ENCODE results near the gene SLC5A7. TPM values are rescaled to one million over a fixed set of nuclear protein-coding genes. Genes with fewer than 3 reads are reported as not detected.

SLC5A7 gene
- total RNA-seq, 2 experiments from 2014 or later, result not detected

- no peak overlapping the region for H3K27ac ChIP-seq (ENCODE audit: low read depth, low read length, poor library complexity, severe bottlenecking)
- TF ChIP-seq CTCF (conservative IDR thresholded peaks at IDR 0.05; ENCODE audit: low read length) (no peak), EZH2phosphoT487 (IDR thresholded peaks at IDR 0.05; ENCODE audit: borderline replicate concordance, low read depth, low read length) (no peak)
- H3K36me3 ChIP-seq (ENCODE audit: insufficient read depth, low read length), result no peaks in the 10 kb centered on the region
- H3K4me3 ChIP-seq (ENCODE audit: low read depth, low read length, poor library complexity, severe bottlenecking), result no peak overlapping the region
- no peak for DNase-seq (ENCODE audit: low spot score)
- BruUV-seq (replicated peaks), result no TSS peak
- H3K4me1 ChIP-seq (ENCODE audit: insufficient read depth, low read length, poor library complexity, severe bottlenecking), result no peaks in the 10 kb centered on the region
- H3K4me2 ChIP-seq (ENCODE audit: low read length), result no peak overlapping the region
- ChIA-PET POLR2A (no interaction called here), CTCF (ENCODE audit: unreplicated experiment) (no interaction called here)
- H3K9me3 ChIP-seq (ENCODE audit: low read length), result no peaks in the 10 kb centered on the region
- intact Hi-C loops (cut with micrococcal nuclease; ENCODE audit: unreplicated experiment), result no loop called here
- no peaks in the 10 kb centered on the region for H3K79me2 ChIP-seq (ENCODE audit: insufficient read depth, low read depth, low read length)
- no peaks in the 10 kb centered on the region for H4K20me1 ChIP-seq (ENCODE audit: insufficient read depth, low read length)
- no peaks in the 10 kb centered on the region for H3K9me2 ChIP-seq (ENCODE audit: insufficient read depth, low read length)
- H2AFZ ChIP-seq (ENCODE audit: low read length), result no peak overlapping the region
Observed at GRCh38 chr2:108029912-108030311, 43.6 kb downstream of the SLC5A7 start.

- Histone ChIP-seq H3K9me3 (ENCODE audit: low read length) (no peaks in the 10 kb centered on the region), H3K36me3 (ENCODE audit: insufficient read depth, low read length) (no peaks in the 10 kb centered on the region), H3K4me3 (ENCODE audit: low read depth, low read length, poor library complexity, severe bottlenecking) (no peak overlapping the region), H3K4me2 (ENCODE audit: low read length) (no peak overlapping the region), H2AFZ (ENCODE audit: low read length) (no peak overlapping the region), H4K20me1 (ENCODE audit: insufficient read depth, low read length) (no peaks in the 10 kb centered on the region), H3K4me1 (ENCODE audit: insufficient read depth, low read length, poor library complexity, severe bottlenecking) (no peaks in the 10 kb centered on the region), H3K27ac (ENCODE audit: low read depth, low read length, poor library complexity, severe bottlenecking) (no peak overlapping the region), H3K79me2 (ENCODE audit: insufficient read depth, low read depth, low read length) (no peaks in the 10 kb centered on the region), H3K9me2 (ENCODE audit: insufficient read depth, low read length) (no peaks in the 10 kb centered on the region)
- ChIA-PET CTCF (ENCODE audit: unreplicated experiment) (no interaction called here), POLR2A (no interaction called here)
- DNase-seq (ENCODE audit: low spot score), result no peak
- BruUV-seq (replicated peaks), result no TSS peak
- intact Hi-C loops (cut with micrococcal nuclease; ENCODE audit: unreplicated experiment), result no loop called here
- no peak for TF ChIP-seq CTCF (conservative IDR thresholded peaks at IDR 0.05; ENCODE audit: low read length)
Observed at GRCh38 chr2:108031471-108031941, 45.2 kb downstream of the SLC5A7 start.

- H3K4me1 ChIP-seq (ENCODE audit: insufficient read depth, low read length, poor library complexity, severe bottlenecking), result no peaks in the 10 kb centered on the region
- DNase-seq (ENCODE audit: low spot score), result no peak
- no peak overlapping the region for H3K4me3 ChIP-seq (ENCODE audit: low read depth, low read length, poor library complexity, severe bottlenecking)
- H2AFZ ChIP-seq (ENCODE audit: low read length), result no peak overlapping the region
- no TSS peak for BruUV-seq (replicated peaks)
- ChIA-PET POLR2A (no interaction called here), CTCF (ENCODE audit: unreplicated experiment) (no interaction called here)
- no peaks in the 10 kb centered on the region for H3K9me2 ChIP-seq (ENCODE audit: insufficient read depth, low read length)
- no peaks in the 10 kb centered on the region for H3K79me2 ChIP-seq (ENCODE audit: insufficient read depth, low read depth, low read length)
- H3K36me3 ChIP-seq (ENCODE audit: insufficient read depth, low read length), result no peaks in the 10 kb centered on the region
- no peaks in the 10 kb centered on the region for H4K20me1 ChIP-seq (ENCODE audit: insufficient read depth, low read length)
- no peak overlapping the region for H3K4me2 ChIP-seq (ENCODE audit: low read length)
- intact Hi-C loops (cut with micrococcal nuclease; ENCODE audit: unreplicated experiment), result no loop called here
- no peaks in the 10 kb centered on the region for H3K9me3 ChIP-seq (ENCODE audit: low read length)
- TF ChIP-seq CTCF (conservative IDR thresholded peaks at IDR 0.05; ENCODE audit: low read length) (0 out of 2 replicates have a peak, but pooled peaks have one; percentile 24), EZH2phosphoT487 (IDR thresholded peaks at IDR 0.05; ENCODE audit: borderline replicate concordance, low read depth, low read length) (no peak)
- no peak overlapping the region for H3K27ac ChIP-seq (ENCODE audit: low read depth, low read length, poor library complexity, severe bottlenecking)
Observed at GRCh38 chr2:108034843-108035242, 48.5 kb downstream of the SLC5A7 start.

All from OCI-LY7 (cell line).